GM19438 (cell line): ENCODE data around the gene COL21A1.
"Not testable (repeated sequence)": the region's sequence is repeated elsewhere in the genome, so short reads cannot be mapped to it uniquely, and the experiment has no call there.

Source experiments
- ATAC-seq: cut with Tn5 transposase; IDR thresholded peaks from one replicate; pipeline ENCODE4 v1.9.1; 2021; ENCODE audit warnings: low read depth; ENCODE audit not compliant: unreplicated experiment

The COL21A1 gene

GRCh38 chr6:56022678-56023077 is 224.7 kb downstream of the COL21A1 start:
- no peak for ATAC-seq

DNA sequence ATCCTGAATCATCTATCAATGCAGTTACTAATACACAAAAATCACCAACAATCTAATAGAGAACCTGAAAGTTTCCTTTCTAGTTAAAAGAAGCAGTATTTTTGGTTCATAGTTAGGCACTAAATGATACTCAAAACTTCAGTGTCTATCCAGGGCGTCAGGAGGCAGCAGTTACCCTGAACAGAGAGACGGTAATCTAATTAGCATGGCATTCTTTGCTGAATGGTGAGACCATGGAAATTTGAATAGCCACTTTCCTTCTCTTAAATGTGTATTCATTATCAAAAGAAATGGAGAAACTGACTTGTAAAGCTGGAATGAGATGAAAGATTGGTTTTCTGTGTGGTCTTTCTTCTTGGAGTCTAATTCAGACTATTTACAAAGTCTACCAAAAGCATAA is 225.4 kb downstream of the COL21A1 start:
- no peak for ATAC-seq

DNA sequence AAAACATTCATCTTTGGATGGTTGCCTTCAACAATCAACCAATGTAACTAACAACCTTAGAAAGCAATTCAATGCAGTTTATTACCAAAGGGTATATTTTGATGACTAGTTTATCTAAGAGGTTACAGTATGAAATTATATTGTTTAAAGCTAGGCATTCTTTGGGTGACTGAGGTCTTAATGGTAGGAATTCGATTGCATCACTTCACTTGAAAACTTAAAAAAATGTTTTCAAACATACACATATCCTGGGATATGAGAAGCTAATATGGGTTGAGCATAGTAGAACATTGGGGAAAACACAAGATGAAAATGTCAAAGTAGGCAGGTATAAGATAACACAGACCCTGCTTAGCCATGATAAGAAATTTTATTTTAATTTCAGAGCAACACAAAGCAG is 227.4 kb downstream of the COL21A1 start:
- ATAC-seq: no peak

GRCh38 chr6:56017198-56017597 is 230.2 kb downstream of the COL21A1 start:
- no peak for ATAC-seq

DNA sequence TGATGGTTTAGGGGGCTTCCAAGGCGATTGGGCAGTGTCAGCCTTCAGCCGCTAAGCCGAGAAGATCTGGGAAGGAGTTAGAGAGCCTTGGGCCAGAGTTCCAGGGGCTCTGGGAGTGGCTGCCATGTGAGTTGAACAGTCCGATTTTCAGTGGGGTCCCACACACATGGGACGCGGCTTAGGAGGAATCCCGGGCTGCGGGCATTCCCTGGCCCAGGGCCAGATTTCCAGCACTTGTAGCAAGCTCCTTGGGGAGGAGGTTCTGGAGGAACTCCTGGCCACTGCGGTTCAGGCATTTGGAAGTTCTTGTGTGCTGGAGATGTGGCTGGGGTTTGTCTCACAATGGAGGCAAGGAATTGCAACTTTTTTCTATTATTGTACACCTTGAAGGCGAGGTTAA is 233.3 kb downstream of the COL21A1 start:
- ATAC-seq: not testable (repeated sequence)

GRCh38 chr6:56009636-56010035 is 237.7 kb downstream of the COL21A1 start:
- no peak for ATAC-seq
